Muscle layer of duodenum (tissue), 2 donors: ENCODE results near the gene RIMBP2.

Source experiments
- H3K27ac ChIP-seq: one replicate; pipeline ENCODE4 v1.7.0; 2013; ENCODE audit warnings: mild to moderate bottlenecking, low read length
- H3K27me3 ChIP-seq: one replicate; pipeline ENCODE4 v1.7.0; 2013; ENCODE audit warnings: low read depth, mild to moderate bottlenecking, control low read depth, low read length
- H3K36me3 ChIP-seq, 2 donors: one replicate each; pipeline ENCODE4 v1.7.0; 2013; ENCODE audit warnings: low read length in 2 of 2, control low read depth in 1 of 2, mild to moderate bottlenecking in 1 of 2; ENCODE audit not compliant: insufficient read depth in 2 of 2, control insufficient read depth in 1 of 2
- H3K4me1 ChIP-seq, 2 donors: one replicate each; pipeline ENCODE4 v1.7.0; 2013; ENCODE audit warnings: low read length in 2 of 2, mild to moderate bottlenecking in 2 of 2, control low read depth in 1 of 2, moderate library complexity in 1 of 2; ENCODE audit not compliant: insufficient read depth in 2 of 2, control insufficient read depth in 1 of 2
- H3K4me3 ChIP-seq, 2 donors: one replicate each; pipeline ENCODE4 v1.7.0; 2013; ENCODE audit warnings: low read length in 2 of 2, low read depth in 1 of 2, mild to moderate bottlenecking in 1 of 2
- H3K9me3 ChIP-seq, 2 donors: one replicate each; pipeline ENCODE4 v1.7.0; 2013; ENCODE audit warnings: low read length in 2 of 2, control low read depth in 1 of 2, mild to moderate bottlenecking in 1 of 2; ENCODE audit not compliant: control insufficient read depth in 1 of 2
- donor health status: healthy.

RIMBP2 gene

DNA sequence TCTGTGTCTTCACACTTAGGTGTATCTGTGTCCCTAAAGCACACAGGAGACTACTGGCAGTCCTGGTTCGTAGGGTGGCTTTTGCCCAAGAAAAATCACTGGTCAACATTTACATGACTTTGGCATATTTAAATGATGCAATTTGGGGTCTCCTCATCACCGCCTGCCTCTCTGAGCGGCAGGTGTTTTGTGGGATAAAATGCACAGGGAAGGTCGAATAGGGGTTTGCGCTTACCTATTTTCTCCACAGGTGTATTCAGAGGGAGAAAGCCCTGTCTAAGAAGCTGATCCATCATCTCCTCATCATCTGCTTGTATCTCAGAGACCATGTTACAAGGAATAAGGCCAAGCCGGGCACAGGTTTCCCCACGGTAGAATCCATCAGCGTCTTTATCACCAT, 303.7 kb downstream of the RIMBP2 start:
- no peaks in the 10 kb centered on the region for H3K4me1 ChIP-seq

GRCh38 chr12:130405332-130405731, 310.8 kb downstream of the RIMBP2 start:
- H3K36me3 ChIP-seq = no peaks in the 10 kb centered on the region
- no peak overlapping the region for H3K4me3 ChIP-seq
- no peaks in the 10 kb centered on the region for H3K9me3 ChIP-seq
- no peaks in the 10 kb centered on the region for H3K27me3 ChIP-seq
- no peaks in the 10 kb centered on the region for H3K4me1 ChIP-seq
- no peak overlapping the region for H3K27ac ChIP-seq

More for the DNA sequence above, 303.7 kb downstream of the RIMBP2 start:
- Histone ChIP-seq H3K9me3 (no peaks in the 10 kb centered on the region), H3K27ac (no peak overlapping the region), H3K27me3 (no peaks in the 10 kb centered on the region), H3K4me3 (no peak overlapping the region), H3K36me3 (no peaks in the 10 kb centered on the region)

- H3K36me3 ChIP-seq = no peaks in the 10 kb centered on the region
- no peak overlapping the region for H3K4me3 ChIP-seq
- no peaks in the 10 kb centered on the region for H3K27me3 ChIP-seq
Observed at GRCh38 chr12:130401703-130402102, 314.4 kb downstream of the RIMBP2 start.

DNA sequence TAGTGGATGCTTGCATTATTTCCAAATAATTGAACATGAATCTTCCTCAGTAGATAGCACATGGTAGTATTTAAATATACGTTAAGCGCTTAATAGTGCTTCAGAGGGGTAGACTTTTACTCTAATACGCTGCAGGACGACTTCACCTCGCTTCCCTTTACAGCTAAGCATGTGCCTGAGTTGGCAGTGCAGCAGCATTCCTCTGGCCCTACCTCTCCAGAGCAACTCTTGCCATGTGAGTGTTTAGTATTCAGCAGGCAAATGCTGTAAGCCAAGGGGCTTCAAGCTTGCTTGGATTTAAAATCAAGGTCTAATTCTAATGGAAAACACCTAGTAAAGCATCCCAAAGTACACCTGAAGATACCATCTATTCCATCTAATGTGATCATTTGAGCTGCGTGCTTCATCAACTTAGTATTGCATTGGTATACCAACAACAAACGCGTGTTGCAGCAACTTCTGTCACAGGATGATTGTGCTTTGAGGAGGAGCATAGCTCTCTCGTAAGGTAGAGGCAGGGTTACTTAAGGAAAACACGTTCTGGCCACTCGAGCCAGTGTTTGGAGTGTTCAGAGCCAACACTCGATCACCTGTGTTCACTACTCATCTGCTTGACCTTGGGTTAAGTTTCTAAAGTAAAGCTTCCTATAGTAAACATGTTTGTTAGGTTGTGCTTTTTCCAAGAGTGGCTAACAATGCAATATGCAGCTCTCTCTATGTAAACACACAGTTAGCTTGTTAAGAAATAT, 317.8 kb downstream of the RIMBP2 start:
- H3K27me3 ChIP-seq = no peaks in the 10 kb centered on the region
- H3K9me3 ChIP-seq = peaks cover 0 to 3% of the 10 kb centered on the region in 2 donors
- no peak overlapping the region for H3K4me3 ChIP-seq
- H3K36me3 ChIP-seq = no peaks in the 10 kb centered on the region
- H3K27ac ChIP-seq = no peak overlapping the region
- H3K4me1 ChIP-seq = no peaks in the 10 kb centered on the region

More at GRCh38 chr12:130401703-130402102, 314.4 kb downstream of the RIMBP2 start:
- Histone ChIP-seq H3K9me3 (no peaks in the 10 kb centered on the region), H3K27ac (no peak overlapping the region), H3K4me1 (no peaks in the 10 kb centered on the region)

DNA sequence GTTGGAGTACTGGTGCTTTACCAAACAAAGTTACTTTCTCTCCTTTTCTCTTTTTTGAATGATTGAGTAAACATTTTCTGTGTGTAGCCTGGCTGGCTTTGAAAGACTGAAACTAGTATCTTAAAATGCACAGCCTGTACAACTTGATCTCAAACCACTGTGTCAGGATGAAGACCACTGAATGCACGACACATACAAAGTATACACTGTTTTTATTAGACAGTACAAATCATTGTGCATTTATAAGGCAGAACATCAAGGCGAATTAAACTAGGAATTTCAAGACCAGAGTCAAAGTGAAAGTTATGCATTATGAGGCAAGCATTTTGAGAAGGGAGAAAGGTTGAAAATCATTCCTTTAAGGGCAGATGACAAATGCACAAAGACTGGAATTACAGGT, 319.4 kb downstream of the RIMBP2 start:
- Histone ChIP-seq H3K4me1 (no peaks in the 10 kb centered on the region), H3K36me3 (no peaks in the 10 kb centered on the region), H3K27ac (no peak overlapping the region), H3K4me3 (no peak overlapping the region), H3K27me3 (no peaks in the 10 kb centered on the region), H3K9me3 (peaks cover 0 to 3% of the 10 kb centered on the region in 2 donors)

- Histone ChIP-seq H3K4me1 (no peaks in the 10 kb centered on the region), H3K4me3 (no peak overlapping the region), H3K36me3 (no peaks in the 10 kb centered on the region)
Observed at GRCh38 chr12:130394906-130395305, 321.2 kb downstream of the RIMBP2 start.

GRCh38 chr12:130391186-130391585, 324.9 kb downstream of the RIMBP2 start:
- no peak overlapping the region for H3K4me3 ChIP-seq
- H3K36me3 ChIP-seq = no peaks in the 10 kb centered on the region
- no peak overlapping the region for H3K27ac ChIP-seq
- no peaks in the 10 kb centered on the region for H3K4me1 ChIP-seq
- no peaks in the 10 kb centered on the region for H3K27me3 ChIP-seq
- peaks cover 0 to 3% of the 10 kb centered on the region in 2 donors for H3K9me3 ChIP-seq

More at GRCh38 chr12:130394906-130395305, 321.2 kb downstream of the RIMBP2 start:
- no peak overlapping the region for H3K27ac ChIP-seq
- H3K9me3 ChIP-seq = peaks cover 0 to 3% of the 10 kb centered on the region in 2 donors
- no peaks in the 10 kb centered on the region for H3K27me3 ChIP-seq

DNA sequence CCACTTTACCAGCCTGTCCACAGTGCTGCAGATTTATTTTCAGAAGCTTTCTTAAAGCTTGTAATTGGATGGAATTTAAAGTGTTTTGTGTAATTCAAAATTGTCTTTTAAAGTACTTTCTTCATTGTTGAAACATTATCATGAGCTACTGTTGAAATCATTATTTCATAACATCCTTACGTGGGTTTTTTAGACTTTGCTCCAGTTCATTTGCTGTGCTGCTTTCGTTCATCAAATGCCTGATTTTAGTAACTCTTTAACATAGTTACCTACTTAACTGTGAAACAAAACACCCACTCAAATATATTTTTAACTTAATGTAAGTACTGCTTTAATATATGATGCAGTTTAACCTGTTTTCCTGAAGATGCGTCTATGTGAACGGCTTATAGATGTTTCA, 330.9 kb downstream of the RIMBP2 start:
- H3K27ac ChIP-seq = no peak overlapping the region
- no peaks in the 10 kb centered on the region for H3K4me1 ChIP-seq
- H3K36me3 ChIP-seq = no peaks in the 10 kb centered on the region
- no peaks in the 10 kb centered on the region for H3K9me3 ChIP-seq
- no peak overlapping the region for H3K4me3 ChIP-seq
- no peaks in the 10 kb centered on the region for H3K27me3 ChIP-seq

DNA sequence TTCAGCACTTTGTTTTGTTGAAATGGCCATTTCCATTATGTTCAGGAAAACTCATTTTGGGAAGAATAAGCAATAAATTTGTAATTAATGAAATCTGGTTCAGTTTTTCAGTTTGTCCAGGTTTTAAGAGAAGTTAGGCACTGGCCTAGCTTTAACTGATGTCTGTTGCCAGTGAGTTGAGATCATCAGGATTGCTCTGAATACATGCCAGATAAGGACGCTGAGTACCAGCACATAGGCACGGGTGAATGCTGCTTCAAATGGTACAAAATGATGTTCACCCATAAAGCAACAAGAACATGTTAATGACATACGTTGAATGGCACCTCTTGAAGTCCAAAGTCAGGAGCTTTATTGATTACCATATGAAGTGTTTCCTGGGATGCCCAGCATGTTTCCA, 331.9 kb downstream of the RIMBP2 start:
- no peak overlapping the region for H3K27ac ChIP-seq
- no peaks in the 10 kb centered on the region for H3K9me3 ChIP-seq
- no peak overlapping the region for H3K4me3 ChIP-seq
- no peaks in the 10 kb centered on the region for H3K36me3 ChIP-seq
- no peaks in the 10 kb centered on the region for H3K27me3 ChIP-seq
- no peaks in the 10 kb centered on the region for H3K4me1 ChIP-seq

DNA sequence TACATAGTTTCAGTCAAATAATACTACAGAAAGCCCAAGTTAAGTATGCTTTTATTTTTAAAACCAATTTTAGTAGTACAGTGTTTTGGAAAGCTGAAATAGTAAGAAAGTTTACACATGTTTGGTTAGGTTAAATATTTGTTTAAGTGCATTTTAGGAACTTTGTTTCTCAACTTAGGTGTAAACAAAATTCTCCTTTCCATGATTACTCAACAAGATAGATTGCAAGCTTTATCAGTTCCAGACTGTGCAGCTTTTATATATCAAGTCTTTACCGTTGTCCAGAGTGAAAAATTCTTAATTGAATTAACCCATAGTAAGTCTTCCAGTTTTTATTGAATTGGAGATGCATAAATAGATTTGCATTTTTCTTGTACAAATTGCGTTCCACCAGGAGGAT, 333.3 kb downstream of the RIMBP2 start:
- Histone ChIP-seq H3K4me1 (no peaks in the 10 kb centered on the region), H3K9me3 (no peaks in the 10 kb centered on the region)

GRCh38 chr12:130375296-130376287, 340.5 kb downstream of the RIMBP2 start:
- H3K27ac ChIP-seq = no peak overlapping the region
- H3K9me3 ChIP-seq = no peaks in the 10 kb centered on the region
- no peaks in the 10 kb centered on the region for H3K36me3 ChIP-seq
- no peaks in the 10 kb centered on the region for H3K4me1 ChIP-seq
- no peak overlapping the region for H3K4me3 ChIP-seq
- no peaks in the 10 kb centered on the region for H3K27me3 ChIP-seq

More for the DNA sequence above, 333.3 kb downstream of the RIMBP2 start:
- Histone ChIP-seq H3K27ac (no peak overlapping the region), H3K27me3 (no peaks in the 10 kb centered on the region), H3K36me3 (no peaks in the 10 kb centered on the region), H3K4me3 (no peak overlapping the region)
